HCT116 (cell line): ENCODE results near the gene WDPCP.

ENCODE experiments used
- EGR1 ChIP-seq: IDR thresholded peaks from 2 replicates; pipeline ENCODE4 v1.6.1; 2012; ENCODE audit warnings: low read depth
- EZH2 ChIP-seq: fragments of 200-600 bp; sonication (generic); IDR thresholded peaks from 2 replicates; pipeline ENCODE4 v1.6.1; 2017; ENCODE audit warnings: antibody characterized with exemption, mixed run types
- EZH2phosphoT487 ChIP-seq: fragments of 200-600 bp; IDR thresholded peaks from 2 replicates; pipeline ENCODE4 v1.6.1; 2018; ENCODE audit warnings: antibody characterized with exemption, borderline replicate concordance
- POLR2A ChIP-seq: IDR thresholded peaks from 2 replicates; pipeline ENCODE4 v1.7.0; 2011; ENCODE audit warnings: borderline replicate concordance; ENCODE audit not compliant: insufficient read depth, insufficient read length; ENCODE audit errors: extremely low read depth
- POLR2AphosphoS5 ChIP-seq: IDR thresholded peaks from 2 replicates; pipeline ENCODE4 v1.6.1; 2011; ENCODE audit warnings: mild to moderate bottlenecking, low read depth, low read length, moderate library complexity
- YY1 ChIP-seq: IDR thresholded peaks from 2 replicates; pipeline ENCODE4 v1.6.1; 2011; ENCODE audit warnings: low read length, low read depth, moderate library complexity, mild to moderate bottlenecking; ENCODE audit not compliant: insufficient replicate concordance; ENCODE audit errors: extremely low read depth
- ZNF274 ChIP-seq: fragments of 200-500 bp; sonication (Bioruptor generic); IDR thresholded peaks from 2 replicates; pipeline ENCODE4 v1.6.1; 2014; ENCODE audit warnings: mild to moderate bottlenecking, low read depth, low read length, inconsistent platforms
- TF ChIP-seq, protein P1 (sequence below), 3 experiments: fragments of 200-600 bp in 1 of 3; sonication (generic) in 1 of 3; IDR thresholded peaks in 2 of 3; conservative IDR thresholded peaks in 1 of 3; 2 replicates each; pipeline ENCODE4 v1.5.1; 2012 to 2017; ENCODE audit warnings: low read depth in 2 of 3, low read length in 2 of 3, antibody characterized with exemption in 1 of 3, borderline replicate concordance in 1 of 3, control low read depth in 1 of 3, mild to moderate bottlenecking in 1 of 3, mixed read lengths in 1 of 3, mixed run types in 1 of 3, moderate library complexity in 1 of 3; ENCODE audit not compliant: insufficient read depth in 1 of 3
- TF ChIP-seq, protein P2 (sequence below): IDR thresholded peaks from 2 replicates; pipeline ENCODE4 v1.6.1; 2012
- TF ChIP-seq, protein P3 (sequence below): IDR thresholded peaks from 2 replicates; pipeline ENCODE4 v1.6.1; 2012; ENCODE audit warnings: low read depth

DNA sequence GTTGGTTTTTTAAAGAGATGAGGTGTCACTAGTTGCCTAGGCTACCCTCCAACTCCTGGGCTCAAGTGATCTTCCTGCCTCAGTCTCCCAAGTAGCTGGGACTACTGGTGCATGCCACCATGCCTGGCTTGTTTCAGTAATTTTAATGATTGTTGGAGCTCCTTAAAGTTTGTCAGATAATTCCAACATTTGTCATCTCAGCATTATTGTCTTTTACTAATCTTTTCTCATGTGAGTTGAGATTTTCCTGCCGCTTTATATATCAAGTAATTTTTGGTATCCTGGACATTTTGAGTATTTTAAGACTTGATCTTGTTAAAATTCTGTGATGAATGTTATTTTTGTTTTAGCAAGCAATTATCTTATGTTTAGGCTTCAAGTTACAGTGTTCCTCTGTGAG, 429.0 kb downstream of the WDPCP start:
- TF ChIP-seq YY1 (no peak), EGR1 (no peak), EZH2 (no peak), ZNF274 (no peak), EZH2phosphoT487 (no peak), POLR2A (no peak), POLR2AphosphoS5 (no peak)
- TF ChIP-seq, protein P1, sequence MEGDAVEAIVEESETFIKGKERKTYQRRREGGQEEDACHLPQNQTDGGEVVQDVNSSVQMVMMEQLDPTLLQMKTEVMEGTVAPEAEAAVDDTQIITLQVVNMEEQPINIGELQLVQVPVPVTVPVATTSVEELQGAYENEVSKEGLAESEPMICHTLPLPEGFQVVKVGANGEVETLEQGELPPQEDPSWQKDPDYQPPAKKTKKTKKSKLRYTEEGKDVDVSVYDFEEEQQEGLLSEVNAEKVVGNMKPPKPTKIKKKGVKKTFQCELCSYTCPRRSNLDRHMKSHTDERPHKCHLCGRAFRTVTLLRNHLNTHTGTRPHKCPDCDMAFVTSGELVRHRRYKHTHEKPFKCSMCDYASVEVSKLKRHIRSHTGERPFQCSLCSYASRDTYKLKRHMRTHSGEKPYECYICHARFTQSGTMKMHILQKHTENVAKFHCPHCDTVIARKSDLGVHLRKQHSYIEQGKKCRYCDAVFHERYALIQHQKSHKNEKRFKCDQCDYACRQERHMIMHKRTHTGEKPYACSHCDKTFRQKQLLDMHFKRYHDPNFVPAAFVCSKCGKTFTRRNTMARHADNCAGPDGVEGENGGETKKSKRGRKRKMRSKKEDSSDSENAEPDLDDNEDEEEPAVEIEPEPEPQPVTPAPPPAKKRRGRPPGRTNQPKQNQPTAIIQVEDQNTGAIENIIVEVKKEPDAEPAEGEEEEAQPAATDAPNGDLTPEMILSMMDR (IDR thresholded peaks at IDR 0.05 in 2 of 3, conservative IDR thresholded peaks at IDR 0.05 in 1 of 3; ENCODE audit: borderline replicate concordance in 1 of 3, insufficient read depth in 1 of 3, low read depth in 2 of 3, low read length in 2 of 3): no peak
- TF ChIP-seq, protein P2, sequence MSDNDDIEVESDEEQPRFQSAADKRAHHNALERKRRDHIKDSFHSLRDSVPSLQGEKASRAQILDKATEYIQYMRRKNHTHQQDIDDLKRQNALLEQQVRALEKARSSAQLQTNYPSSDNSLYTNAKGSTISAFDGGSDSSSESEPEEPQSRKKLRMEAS: no peak
- TF ChIP-seq, protein P3, sequence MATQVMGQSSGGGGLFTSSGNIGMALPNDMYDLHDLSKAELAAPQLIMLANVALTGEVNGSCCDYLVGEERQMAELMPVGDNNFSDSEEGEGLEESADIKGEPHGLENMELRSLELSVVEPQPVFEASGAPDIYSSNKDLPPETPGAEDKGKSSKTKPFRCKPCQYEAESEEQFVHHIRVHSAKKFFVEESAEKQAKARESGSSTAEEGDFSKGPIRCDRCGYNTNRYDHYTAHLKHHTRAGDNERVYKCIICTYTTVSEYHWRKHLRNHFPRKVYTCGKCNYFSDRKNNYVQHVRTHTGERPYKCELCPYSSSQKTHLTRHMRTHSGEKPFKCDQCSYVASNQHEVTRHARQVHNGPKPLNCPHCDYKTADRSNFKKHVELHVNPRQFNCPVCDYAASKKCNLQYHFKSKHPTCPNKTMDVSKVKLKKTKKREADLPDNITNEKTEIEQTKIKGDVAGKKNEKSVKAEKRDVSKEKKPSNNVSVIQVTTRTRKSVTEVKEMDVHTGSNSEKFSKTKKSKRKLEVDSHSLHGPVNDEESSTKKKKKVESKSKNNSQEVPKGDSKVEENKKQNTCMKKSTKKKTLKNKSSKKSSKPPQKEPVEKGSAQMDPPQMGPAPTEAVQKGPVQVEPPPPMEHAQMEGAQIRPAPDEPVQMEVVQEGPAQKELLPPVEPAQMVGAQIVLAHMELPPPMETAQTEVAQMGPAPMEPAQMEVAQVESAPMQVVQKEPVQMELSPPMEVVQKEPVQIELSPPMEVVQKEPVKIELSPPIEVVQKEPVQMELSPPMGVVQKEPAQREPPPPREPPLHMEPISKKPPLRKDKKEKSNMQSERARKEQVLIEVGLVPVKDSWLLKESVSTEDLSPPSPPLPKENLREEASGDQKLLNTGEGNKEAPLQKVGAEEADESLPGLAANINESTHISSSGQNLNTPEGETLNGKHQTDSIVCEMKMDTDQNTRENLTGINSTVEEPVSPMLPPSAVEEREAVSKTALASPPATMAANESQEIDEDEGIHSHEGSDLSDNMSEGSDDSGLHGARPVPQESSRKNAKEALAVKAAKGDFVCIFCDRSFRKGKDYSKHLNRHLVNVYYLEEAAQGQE: no peak
